IMR-90 (cell line): ENCODE data around the gene GLIS1. TPM values are rescaled to one million over a fixed set of nuclear protein-coding genes. Genes with fewer than 3 reads are reported as not detected.

ENCODE experiments used
- ATAC-seq: fragments of 200-7000 bp; cut with Tn5 transposase; 2 replicates; pipeline ENCODE4 v1.9.1; 2020; ENCODE audit warnings: low read depth, mild to moderate bottlenecking, moderate library complexity
- BruUV-seq: library from RNA; stranded (reverse); fragments of 400-500 nt; replicated peaks from 2 replicates; lab custom pipeline; 2021; lab: Mats Ljungman, UMichigan
- CTCF ChIA-PET: fragments of 300-600 bp; formaldehyde crosslinking; extraction: SDS; loops from one replicate; lab custom pipeline; 2021; ENCODE audit warnings: antibody characterized with exemption; lab: Yijun Ruan, JAX
- POLR2A ChIA-PET: fragments of 300-600 bp; sonication (Branson Sonifier 250); formaldehyde crosslinking; loops from one replicate; lab custom pipeline; 2022; ENCODE audit warnings: antibody characterized with exemption; ENCODE audit not compliant: unreplicated experiment; lab: Charles Lee
- DNase-seq: peaks from one replicate; pipeline ENCODE4 v3.0.0; 2013
- H2AFZ ChIP-seq: replicated peaks from 2 replicates; pipeline ENCODE3; 2013; ENCODE audit warnings: low read length, mild to moderate bottlenecking; ENCODE audit not compliant: poor library complexity
- H2AK5ac ChIP-seq: 2 replicates; pipeline ENCODE4 v1.6.1; 2013; ENCODE audit warnings: low read depth, low read length, inconsistent platforms
- H2AK9ac ChIP-seq: replicated peaks from 2 replicates; pipeline ENCODE3; 2013; ENCODE audit warnings: mild to moderate bottlenecking, low read depth, low read length, moderate library complexity; ENCODE audit not compliant: poor library complexity
- H2BK120ac ChIP-seq: 2 replicates; pipeline ENCODE4 v1.6.1; 2013; ENCODE audit warnings: low read depth, low read length, inconsistent platforms
- H2BK15ac ChIP-seq: 3 replicates; pipeline ENCODE4 v1.6.1; 2013; ENCODE audit warnings: low read depth, low read length, inconsistent platforms
- H2BK20ac ChIP-seq: 2 replicates; pipeline ENCODE4 v1.6.1; 2013; ENCODE audit warnings: low read depth, mild to moderate bottlenecking, inconsistent platforms, low read length, moderate library complexity
- H2BK5ac ChIP-seq: 2 replicates; pipeline ENCODE4 v1.6.1; 2013; ENCODE audit warnings: mild to moderate bottlenecking, low read depth, low read length, inconsistent platforms; ENCODE audit not compliant: poor library complexity, severe bottlenecking
- H3K14ac ChIP-seq: replicated peaks from 2 replicates; pipeline ENCODE4 v1.6.1; 2013; ENCODE audit warnings: low read depth, low read length, inconsistent platforms
- H3K18ac ChIP-seq: 2 replicates; pipeline ENCODE4 v1.6.1; 2013; ENCODE audit warnings: low read depth, low read length, control low read depth
- H3K23ac ChIP-seq: 2 replicates; pipeline ENCODE4 v1.6.1; 2013; ENCODE audit warnings: low read depth, low read length, inconsistent platforms
- H3K27ac ChIP-seq: 2 replicates; pipeline ENCODE4 v1.5.1; 2013; ENCODE audit warnings: mild to moderate bottlenecking, control low read depth, low read length; ENCODE audit not compliant: insufficient read depth
- H3K27me3 ChIP-seq: 2 replicates; pipeline ENCODE4 v1.6.1; 2013; ENCODE audit warnings: low read length; ENCODE audit not compliant: control insufficient read depth, insufficient read depth
- H3K36me3 ChIP-seq: 2 replicates; pipeline ENCODE4 v1.6.1; 2013; ENCODE audit warnings: low read length, mixed read lengths; ENCODE audit not compliant: control insufficient read depth, insufficient read depth
- H3K4ac ChIP-seq: 2 replicates; pipeline ENCODE4 v1.6.1; 2013; ENCODE audit warnings: low read depth, low read length, inconsistent platforms
- H3K4me1 ChIP-seq: 2 replicates; pipeline ENCODE4 v1.6.1; 2013; ENCODE audit warnings: low read length, mixed read lengths; ENCODE audit not compliant: control insufficient read depth, insufficient read depth
- H3K4me2 ChIP-seq: 2 replicates; pipeline ENCODE4 v1.6.1; 2013; ENCODE audit warnings: low read depth, mild to moderate bottlenecking, control low read depth, low read length, moderate library complexity
- H3K4me3 ChIP-seq: 2 replicates; pipeline ENCODE4 v1.5.1; 2013; ENCODE audit warnings: low read depth, mild to moderate bottlenecking, control low read depth, low read length, moderate library complexity; ENCODE audit not compliant: insufficient read depth
- H3K56ac ChIP-seq: 2 replicates; pipeline ENCODE4 v1.6.1; 2013; ENCODE audit warnings: low read length, inconsistent platforms; ENCODE audit not compliant: insufficient read depth; ENCODE audit errors: extremely low read depth
- H3K79me1 ChIP-seq, 2 experiments: 2 replicates each; pipeline ENCODE4 v1.6.1; 2013; ENCODE audit warnings: low read length in 2 of 2, inconsistent platforms in 1 of 2, low read depth in 1 of 2
- H3K9ac ChIP-seq: 2 replicates; pipeline ENCODE4 v1.6.1; 2013; ENCODE audit warnings: low read depth, low read length, control low read depth
- H3K9me1 ChIP-seq: 2 replicates; pipeline ENCODE4 v1.6.1; 2013; ENCODE audit warnings: low read length, inconsistent platforms; ENCODE audit not compliant: insufficient read depth
- H3K9me3 ChIP-seq: 2 replicates; pipeline ENCODE4 v1.6.1; 2013; ENCODE audit warnings: low read length; ENCODE audit not compliant: control insufficient read depth, insufficient read depth
- H4K20me1 ChIP-seq: 2 replicates; pipeline ENCODE4 v1.6.1; 2013; ENCODE audit warnings: low read length, inconsistent platforms; ENCODE audit not compliant: insufficient read depth
- H4K5ac ChIP-seq: 2 replicates; pipeline ENCODE4 v1.6.1; 2013; ENCODE audit warnings: mild to moderate bottlenecking, low read depth, low read length, control low read depth
- H4K8ac ChIP-seq, 2 experiments: 2 replicates each; pipeline ENCODE4 v1.6.1; 2013; ENCODE audit warnings: low read depth in 2 of 2, low read length in 2 of 2, control low read depth in 1 of 2, inconsistent platforms in 1 of 2
- H4K91ac ChIP-seq: 2 replicates; pipeline ENCODE4 v1.6.1; 2013; ENCODE audit warnings: low read depth, low read length, inconsistent platforms; ENCODE audit not compliant: insufficient read depth
- BHLHE40 ChIP-seq: fragments of 150-350 bp; IDR thresholded peaks from 2 replicates; pipeline ENCODE4 v1.6.1; 2016; ENCODE audit warnings: mild to moderate bottlenecking, low read depth, low read length
- CEBPB ChIP-seq: IDR thresholded peaks from 2 replicates; pipeline ENCODE4 v1.6.1; 2012; ENCODE audit warnings: low read depth, low read length, improper control_type of control experiment
- CHD1 ChIP-seq: IDR thresholded peaks from 2 replicates; pipeline ENCODE4 v1.6.1; 2012; ENCODE audit warnings: low read depth, low read length, improper control_type of control experiment
- CTCF ChIP-seq: conservative IDR thresholded peaks from 2 replicates; pipeline ENCODE4 v1.5.1; 2012; ENCODE audit warnings: mild to moderate bottlenecking, low read depth, low read length, improper control_type of control experiment
- ELK1 ChIP-seq: fragments of 150-350 bp; IDR thresholded peaks from 2 replicates; pipeline ENCODE4 v1.6.1; 2016; ENCODE audit warnings: low read depth, mild to moderate bottlenecking, low read length, moderate library complexity, borderline replicate concordance
- FOS ChIP-seq: fragments of 150-350 bp; IDR thresholded peaks from 2 replicates; pipeline ENCODE4 v1.6.1; 2016; ENCODE audit warnings: low read depth, low read length
- MAFK ChIP-seq: IDR thresholded peaks from 2 replicates; pipeline ENCODE4 v1.6.1; 2012; ENCODE audit warnings: low read depth, low read length, improper control_type of control experiment
- MAZ ChIP-seq: IDR thresholded peaks from 2 replicates; pipeline ENCODE4 v1.6.1; 2012; ENCODE audit warnings: low read depth, mild to moderate bottlenecking, low read length, improper control_type of control experiment, moderate library complexity, borderline replicate concordance
- MXI1 ChIP-seq: IDR thresholded peaks from 2 replicates; pipeline ENCODE4 v1.6.1; 2012; ENCODE audit warnings: low read depth, mild to moderate bottlenecking, low read length, moderate library complexity, borderline replicate concordance
- NFE2L2 ChIP-seq: fragments of 150-350 bp; IDR thresholded peaks from 2 replicates; pipeline ENCODE4 v1.6.1; 2016; ENCODE audit warnings: low read depth, mild to moderate bottlenecking, low read length
- POLR2A ChIP-seq: IDR thresholded peaks from 2 replicates; pipeline ENCODE4 v1.6.1; 2012; ENCODE audit warnings: mild to moderate bottlenecking, low read depth, low read length
- RAD21 ChIP-seq: IDR thresholded peaks from 2 replicates; pipeline ENCODE4 v1.6.1; 2012; ENCODE audit warnings: low read length, improper control_type of control experiment
- RCOR1 ChIP-seq: IDR thresholded peaks from 2 replicates; pipeline ENCODE4 v1.6.1; 2012; ENCODE audit warnings: mild to moderate bottlenecking, low read length, improper control_type of control experiment; ENCODE audit not compliant: insufficient replicate concordance
- RFX5 ChIP-seq: IDR thresholded peaks from 2 replicates; pipeline ENCODE4 v1.8.0; 2012; ENCODE audit warnings: low read depth, mild to moderate bottlenecking, low read length, moderate library complexity
- SMC3 ChIP-seq: fragments of 150-350 bp; IDR thresholded peaks from 2 replicates; pipeline ENCODE4 v1.6.1; 2016; ENCODE audit warnings: low read depth, mild to moderate bottlenecking, antibody characterized with exemption, low read length, moderate library complexity
- USF2 ChIP-seq: fragments of 150-350 bp; IDR thresholded peaks from 2 replicates; pipeline ENCODE4 v1.6.1; 2017; ENCODE audit warnings: mild to moderate bottlenecking, antibody characterized with exemption, low read length, low read depth
- WGBS, 2 experiments: methylation state at CpG; one replicate each; pipeline versions ENCODE4 v1.1.5 to v1.1.7; 2013; ENCODE audit warnings: missing lambda C conversion rate in 2 of 2; ENCODE audit not compliant: insufficient read length in 1 of 2; ENCODE audit errors: extremely low coverage in 2 of 2; 5-methylcytosine and 5-hydroxymethylcytosine counted together
- dilution Hi-C: fragments of 300-500 bp; cut with HindIII; formaldehyde crosslinking; loops from one replicate; pipeline ENCODE4 v1.14.3; 2018; ENCODE audit warnings: low sequenced_read_pairs; ENCODE audit not compliant: unreplicated experiment
- in situ Hi-C: fragments of 300-500 bp; cut with MboI; formaldehyde crosslinking; loops from 3 replicates; pipeline ENCODE4 v1.14.3; 2019; ENCODE audit warnings: low sequenced_read_pairs, inconsistent platforms, mixed read lengths
- intact Hi-C: fragments of 100-400 bp; cut with micrococcal nuclease; formaldehyde crosslinking; loops from 2 replicates; pipeline ENCODE4 v1.10.0; 2022
- polyA plus RNA-seq, 3 experiments: library from polyadenylated mRNA; depleted of rRNA; stranded (reverse); fragments of >200 nt; gene quantifications; 2 replicates each; pipeline ENCODE4 v1.2.3, GENCODE V29; 2012; ENCODE audit warnings: low replicate concordance in 1 of 3
- total RNA-seq: library from RNA; depleted of rRNA; stranded (reverse); fragments of >200 nt; gene quantifications from 2 replicates; pipeline ENCODE4 v1.2.3, GENCODE V29; 2012

Gene GLIS1
- total and polyA plus RNA-seq, 2 of the 4 experiments (the other 2 are of a cell fraction) = 0.18 to 2.3 TPM

GRCh38 chr1:53562981-53563379 is 176.0 kb downstream of the GLIS1 start:
- Histone ChIP-seq H4K20me1 (no peaks in the 10 kb centered on the region), H4K5ac (no peak overlapping the region), H3K9me1 (peaks cover 7% of the 10 kb centered on the region), H3K4me3 (no peak overlapping the region), H3K79me1 (0 out of 4 replicates have a peak, but pooled peaks cover 0 to 3% of the 10 kb centered on the region in 2 experiments), H3K36me3 (no peaks in the 10 kb centered on the region; the same call in 1 of the 2 replicates), H3K9ac (no peak overlapping the region), H2BK5ac (no peak overlapping the region), H2AK9ac (no peak overlapping the region), H3K4me1 (peaks cover 6% of the 10 kb centered on the region; the same call in 1 of the 2 replicates), H3K27ac (no peak overlapping the region), H3K9me3 (peaks cover 3% of the 10 kb centered on the region; the same call in 1 of the 2 replicates), H4K8ac (no peak overlapping the region), H3K4ac (no peak overlapping the region), H3K14ac (no peak overlapping the region), H3K4me2 (no peak overlapping the region), H2AK5ac (no peak overlapping the region), H2BK120ac (no peak overlapping the region), H4K91ac (no peak overlapping the region), H3K18ac (no peak overlapping the region), H3K23ac (no peak overlapping the region), H3K27me3 (no peaks in the 10 kb centered on the region), H2BK20ac (no peak overlapping the region), H2BK15ac (no peak overlapping the region), H3K56ac (no peak overlapping the region), H2AFZ (no peak overlapping the region)
- WGBS, 2 experiments = no CpG with 5 or more reads among the region's 3 CpGs
- ATAC-seq (no peak), DNase-seq (no peak)
- dilution Hi-C loops = no loop called here
- TF ChIP-seq MAZ (no peak), ELK1 (no peak), CTCF (no peak), USF2 (no peak), POLR2A (no peak), CHD1 (no peak), CEBPB (no peak), RFX5 (no peak), FOS (no peak), BHLHE40 (no peak), NFE2L2 (no peak), MXI1 (no peak), MAFK (no peak), SMC3 (no peak), RAD21 (no peak), RCOR1 (no peak)
- BruUV-seq = no TSS peak
- POLR2A ChIA-PET = no interaction called here
- in situ Hi-C loops = no loop called here
- intact Hi-C loops = loop anchor here (5.0 kb wide), 1 partner anchor 189 kb away; no protein-coding TSS in a partner anchor
- CTCF ChIA-PET = interaction anchor here (1.0 kb wide), 1 partner anchor 9 kb away, joined by 4 read pairs; no protein-coding TSS in a partner anchor
